Upper lobe of left lung (tissue), 4 donors: ENCODE data around the gene YPEL2.

Experiments used
- EP300 ChIP-seq, 4 donors: sonication (generic); formaldehyde crosslinking; IDR thresholded peaks; one replicate each; pipeline ENCODE4 v1.5.1; 2017; ENCODE audit warnings: antibody characterized with exemption in 4 of 4, control low read depth in 2 of 4
- POLR2A ChIP-seq, 4 donors: fragments of 450-650 bp; IDR thresholded peaks; one replicate each; pipeline ENCODE4 v1.5.1; 2016 to 2017; ENCODE audit warnings: antibody characterized with exemption in 4 of 4, mild to moderate bottlenecking in 2 of 4
- POLR2AphosphoS5 ChIP-seq, 2 donors: sonication (generic); formaldehyde crosslinking; IDR thresholded peaks; one replicate each; pipeline ENCODE4 v1.5.1; 2017; ENCODE audit warnings: antibody characterized with exemption in 2 of 2
- TF ChIP-seq, protein P1 (sequence below), 6 experiments: fragments of 450-650 bp in 4 of 6; fragments of 200-600 bp in 2 of 6; sonication (generic) in 2 of 6; IDR thresholded peaks; one replicate each; pipeline ENCODE4 v1.5.1; 2016 to 2019; ENCODE audit warnings: antibody characterized with exemption in 6 of 6

DNA sequence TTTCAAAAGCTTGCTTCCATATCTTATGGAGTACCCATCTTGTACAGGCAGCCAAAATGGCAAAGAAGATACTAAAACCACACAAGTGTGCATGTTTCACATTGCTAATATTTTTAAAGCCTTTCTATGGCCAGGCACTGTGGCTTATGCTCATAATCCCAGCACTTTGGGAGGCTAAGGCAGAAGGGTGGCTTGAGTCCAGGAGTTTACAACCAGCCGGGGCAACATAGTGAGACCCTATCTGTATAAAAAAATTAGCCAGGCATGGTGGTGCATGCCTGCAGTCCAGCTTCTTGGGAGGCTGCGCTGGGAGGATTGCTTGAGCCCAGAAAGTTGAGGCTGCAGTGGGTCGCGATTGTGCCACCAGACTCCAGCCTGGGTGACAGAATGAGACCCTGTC is 71.3 kb downstream of the YPEL2 start:
- TF ChIP-seq, protein P1, sequence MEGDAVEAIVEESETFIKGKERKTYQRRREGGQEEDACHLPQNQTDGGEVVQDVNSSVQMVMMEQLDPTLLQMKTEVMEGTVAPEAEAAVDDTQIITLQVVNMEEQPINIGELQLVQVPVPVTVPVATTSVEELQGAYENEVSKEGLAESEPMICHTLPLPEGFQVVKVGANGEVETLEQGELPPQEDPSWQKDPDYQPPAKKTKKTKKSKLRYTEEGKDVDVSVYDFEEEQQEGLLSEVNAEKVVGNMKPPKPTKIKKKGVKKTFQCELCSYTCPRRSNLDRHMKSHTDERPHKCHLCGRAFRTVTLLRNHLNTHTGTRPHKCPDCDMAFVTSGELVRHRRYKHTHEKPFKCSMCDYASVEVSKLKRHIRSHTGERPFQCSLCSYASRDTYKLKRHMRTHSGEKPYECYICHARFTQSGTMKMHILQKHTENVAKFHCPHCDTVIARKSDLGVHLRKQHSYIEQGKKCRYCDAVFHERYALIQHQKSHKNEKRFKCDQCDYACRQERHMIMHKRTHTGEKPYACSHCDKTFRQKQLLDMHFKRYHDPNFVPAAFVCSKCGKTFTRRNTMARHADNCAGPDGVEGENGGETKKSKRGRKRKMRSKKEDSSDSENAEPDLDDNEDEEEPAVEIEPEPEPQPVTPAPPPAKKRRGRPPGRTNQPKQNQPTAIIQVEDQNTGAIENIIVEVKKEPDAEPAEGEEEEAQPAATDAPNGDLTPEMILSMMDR (IDR thresholded peaks at IDR 0.05), result no peak
- TF ChIP-seq POLR2A (IDR thresholded peaks at IDR 0.05) (no peak), POLR2AphosphoS5 (IDR thresholded peaks at IDR 0.05) (no peak), EP300 (IDR thresholded peaks at IDR 0.05) (no peak)
